ENCODE results near the gene HIPK3.
"Not testable (repeated sequence)": the region's sequence is repeated elsewhere in the genome, so short reads cannot be mapped to it uniquely, and the experiment has no call there.

The HIPK3 gene

GRCh38 chr11:33257160-33257896, at the start of gene HIPK3:
TSS of gene HIPK3 (plus strand) at chr11:33257381.
- DNase-seq: peak; percentile 32 to 71 (median 49)

- no peak for DNase-seq
These were observed 49.7 kb upstream of the HIPK3 start for GRCh38 chr11:33207408-33207985.

DNA sequence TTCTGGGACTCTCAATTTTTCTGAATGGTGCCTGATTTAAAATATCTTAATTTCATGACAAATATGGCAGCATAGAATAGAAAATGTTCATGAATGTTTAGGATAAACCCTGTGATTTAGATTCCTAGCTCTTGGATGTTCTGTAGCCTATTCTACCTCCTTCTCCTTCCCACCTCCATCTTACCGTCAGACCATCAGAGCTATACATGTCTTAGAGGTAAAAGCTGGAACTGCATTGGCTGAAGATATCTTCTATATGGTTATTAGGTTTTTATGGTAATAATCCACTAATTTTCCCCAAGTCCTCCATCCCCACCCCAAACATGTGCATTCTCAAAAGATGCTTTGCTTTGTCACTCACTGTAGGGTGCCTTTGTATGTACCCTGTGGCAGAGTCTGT, 49.0 kb upstream of the HIPK3 start:
- no peak for DNase-seq

DNA sequence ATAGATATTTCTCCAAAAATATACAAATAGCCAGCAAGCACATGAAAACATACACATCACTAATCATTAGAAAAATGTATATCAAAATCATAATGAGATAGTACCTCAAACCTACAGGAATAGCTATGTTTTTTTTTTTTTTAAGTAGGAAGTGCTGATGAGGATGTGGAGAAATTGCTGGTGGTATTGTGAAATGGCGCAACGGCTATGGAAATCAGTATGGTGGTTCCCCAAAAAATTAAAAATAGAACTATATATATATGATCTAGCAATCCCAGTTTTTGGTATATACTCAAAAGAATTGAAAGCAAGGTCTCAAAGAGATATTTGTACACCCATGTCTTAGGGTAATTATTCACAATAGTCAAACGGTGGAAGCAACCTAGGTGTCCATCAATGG, 46.0 kb upstream of the HIPK3 start:
- no peak for DNase-seq

- no peak for DNase-seq
These were observed 45.6 kb upstream of the HIPK3 start for GRCh38 chr11:33211580-33211979.

DNA sequence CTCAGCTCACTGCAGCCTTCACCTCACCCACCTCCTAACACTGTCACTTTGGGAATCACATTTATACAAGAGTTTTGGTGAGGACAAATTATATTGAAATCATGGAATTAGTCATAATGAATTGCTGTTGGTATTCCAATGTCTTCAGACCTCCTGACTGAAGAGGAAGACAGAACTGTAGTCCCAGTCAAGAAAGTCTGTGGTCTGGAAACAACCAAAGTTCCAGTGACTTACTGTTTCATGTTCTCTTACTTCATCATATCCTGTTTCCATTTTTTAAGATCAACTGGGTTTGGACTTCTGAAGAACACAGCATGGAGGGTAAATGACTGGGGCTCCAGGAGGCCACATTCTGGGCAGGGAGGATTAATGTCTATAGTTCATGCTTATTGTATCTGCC, 43.0 kb upstream of the HIPK3 start:
- no peak for DNase-seq

DNA sequence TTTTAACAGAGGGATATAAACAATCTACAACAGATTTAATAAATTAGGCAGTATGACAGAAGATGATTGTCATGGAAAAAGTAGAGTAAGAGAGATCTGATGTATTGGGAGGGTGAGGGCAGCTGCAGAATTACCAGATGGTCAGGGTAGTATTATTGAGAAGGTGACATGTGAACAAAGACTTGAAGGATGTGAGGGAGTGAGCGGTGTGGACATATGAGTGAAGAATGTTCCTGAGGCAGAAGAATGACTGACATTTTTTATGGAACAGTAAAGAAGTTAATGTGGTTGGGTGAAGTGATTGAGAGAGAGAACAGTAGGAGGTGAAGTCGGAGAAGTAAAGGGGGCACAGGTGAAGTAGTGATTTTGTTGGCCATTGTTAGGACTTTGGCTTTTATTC, 42.4 kb upstream of the HIPK3 start:
- no peak for DNase-seq

GRCh38 chr11:33216676-33217075, 40.5 kb upstream of the HIPK3 start:
- not testable (repeated sequence) for DNase-seq

- no peak for DNase-seq
These were observed 35.0 kb upstream of the HIPK3 start for GRCh38 chr11:33222052-33222750.

- no peak for DNase-seq
These were observed 31.8 kb upstream of the HIPK3 start for GRCh38 chr11:33225371-33225770.

GRCh38 chr11:33227578-33228261, 29.5 kb upstream of the HIPK3 start:
- DNase-seq: no peak

DNA sequence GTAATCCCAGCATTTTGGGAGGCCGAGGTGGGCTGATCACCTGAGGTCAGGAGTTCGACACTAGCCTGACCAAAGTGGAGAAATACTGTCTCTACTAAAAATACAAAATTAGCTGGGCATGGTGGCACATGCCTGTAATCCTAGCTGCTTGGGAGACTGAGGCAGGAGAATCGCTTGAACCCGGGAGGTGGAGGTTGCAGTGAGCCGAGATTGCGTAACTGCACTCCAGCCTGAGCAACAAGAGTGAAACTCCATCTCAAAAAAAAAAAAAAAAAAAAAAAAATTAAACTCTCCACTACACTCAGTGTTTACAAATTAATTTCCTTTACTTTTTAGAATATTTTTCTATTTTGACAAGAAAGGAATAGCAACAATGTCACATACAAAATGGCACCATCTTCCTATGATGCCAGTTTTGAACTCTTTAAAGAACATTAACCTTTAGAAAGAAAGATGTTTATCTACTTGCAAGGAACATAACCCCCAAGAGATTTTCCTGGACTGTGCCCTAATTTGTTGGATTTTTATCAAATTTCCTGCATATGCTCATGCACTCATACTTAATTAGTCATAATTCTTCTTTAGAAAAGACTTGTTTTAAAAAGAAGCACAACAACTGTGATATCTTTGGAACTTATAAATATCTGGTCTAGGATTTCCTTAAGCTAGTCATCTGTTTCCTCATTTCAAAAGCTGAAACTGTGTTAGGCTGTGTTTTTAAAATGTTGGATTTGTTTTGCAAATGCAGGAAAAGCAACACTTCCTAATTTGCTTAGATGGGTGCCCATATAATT, 22.6 kb upstream of the HIPK3 start:
- DNase-seq: no peak

DNA sequence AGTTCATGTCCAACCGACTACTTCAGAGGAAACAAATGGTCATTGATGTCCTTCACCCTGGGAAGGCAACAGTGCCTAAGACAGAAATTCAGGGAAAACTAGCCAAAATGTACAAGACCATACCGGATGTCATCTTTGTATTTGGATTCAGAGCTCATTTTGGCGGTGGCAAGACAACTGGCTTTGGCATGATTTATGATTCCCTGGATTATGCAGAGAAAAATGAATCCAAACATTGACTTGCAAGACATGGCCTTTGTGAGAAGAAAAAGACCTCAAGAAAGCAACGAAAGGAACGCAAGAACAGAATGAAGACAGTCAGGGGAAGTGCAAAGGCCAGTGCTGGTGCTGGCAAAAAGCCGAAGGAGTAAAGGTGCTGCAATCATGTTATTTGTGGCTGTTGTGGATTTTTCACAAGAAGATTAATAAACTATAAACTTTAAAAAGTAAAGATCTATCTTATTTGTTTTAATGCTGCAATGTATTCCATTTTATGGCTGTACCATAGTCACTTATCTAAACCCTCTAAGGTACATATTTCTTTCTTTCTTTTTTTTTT, 20.1 kb upstream of the HIPK3 start:
- DNase-seq: no peak

DNA sequence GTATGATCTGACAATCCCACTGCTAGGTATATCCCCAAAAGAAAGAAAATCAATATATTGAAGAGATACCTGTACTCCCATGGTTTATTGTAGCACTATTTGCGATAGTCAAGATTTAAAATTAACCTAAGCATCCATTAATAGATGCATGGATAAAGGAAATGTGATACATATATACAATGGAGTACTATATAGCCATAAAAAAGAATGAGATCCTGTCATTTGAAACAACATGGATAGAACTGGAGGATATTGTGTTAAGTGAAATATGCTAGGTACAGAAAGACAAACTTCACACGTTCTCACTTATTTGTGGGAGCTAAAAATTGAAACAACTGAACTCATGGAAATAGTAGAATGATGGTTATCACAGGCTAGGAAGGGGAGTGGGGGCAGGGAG, 14.6 kb upstream of the HIPK3 start:
- DNase-seq: no peak

DNA sequence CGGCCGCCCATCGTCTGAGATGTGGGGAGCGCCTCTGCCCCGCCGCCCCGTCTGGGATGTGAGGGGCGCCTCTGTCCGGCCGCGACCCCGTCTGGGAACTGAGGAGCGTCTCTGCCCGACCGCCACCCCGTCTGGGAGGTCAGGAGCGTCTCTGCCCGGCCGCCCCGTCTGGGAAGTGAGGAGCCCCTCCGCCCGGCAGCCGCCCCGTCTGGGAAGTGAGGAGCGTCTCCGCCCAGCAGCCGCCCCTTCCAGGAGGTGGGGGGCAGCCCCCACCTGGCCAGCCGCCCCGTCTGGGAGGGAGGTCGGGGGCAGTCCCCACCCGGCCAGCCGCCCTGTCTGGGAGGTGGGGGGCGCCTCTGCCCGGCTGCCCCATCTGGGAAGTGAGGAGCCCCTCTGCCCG, 13.5 kb upstream of the HIPK3 start:
- DNase-seq: not testable (repeated sequence)

- no peak for DNase-seq
These were observed 8.7 kb upstream of the HIPK3 start for GRCh38 chr11:33248416-33248971.

DNA sequence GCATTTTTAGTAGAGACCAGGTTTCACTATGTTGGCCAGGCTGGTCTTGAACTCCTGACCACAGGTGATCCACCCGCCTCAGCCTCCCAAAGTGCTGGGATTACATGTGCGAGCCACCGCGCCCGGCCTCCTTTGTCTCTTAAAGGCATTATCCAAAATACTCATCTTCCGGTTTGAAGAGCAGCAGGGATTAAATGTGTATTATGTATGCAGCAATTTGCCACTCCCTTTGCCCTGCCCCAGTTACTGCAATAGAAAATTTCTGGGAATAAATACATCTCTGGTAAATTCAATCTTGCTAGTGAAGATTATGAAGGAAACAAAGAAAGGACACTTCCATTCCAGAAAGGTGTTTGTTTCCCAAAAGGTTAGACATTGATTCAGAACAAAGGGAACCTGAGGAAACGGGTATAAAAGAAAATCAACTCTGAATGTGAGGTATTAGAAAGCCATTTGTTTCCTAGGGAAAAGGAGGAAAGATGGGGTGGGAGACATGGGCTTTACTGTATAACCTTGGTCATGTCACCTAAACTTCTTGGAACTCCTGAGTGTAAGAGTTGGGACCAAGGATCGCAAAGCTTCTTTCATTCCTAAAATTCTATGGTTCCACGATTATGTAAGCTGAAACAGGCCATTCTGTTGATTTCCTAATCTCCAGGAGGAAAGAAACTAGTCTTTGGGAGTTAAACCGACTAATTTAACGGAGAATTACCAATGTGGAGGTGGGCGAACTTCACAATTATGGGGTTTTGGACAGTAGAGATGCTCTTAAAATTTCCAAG, 959 bp upstream of the HIPK3 start:
- DNase-seq: no peak

DNA sequence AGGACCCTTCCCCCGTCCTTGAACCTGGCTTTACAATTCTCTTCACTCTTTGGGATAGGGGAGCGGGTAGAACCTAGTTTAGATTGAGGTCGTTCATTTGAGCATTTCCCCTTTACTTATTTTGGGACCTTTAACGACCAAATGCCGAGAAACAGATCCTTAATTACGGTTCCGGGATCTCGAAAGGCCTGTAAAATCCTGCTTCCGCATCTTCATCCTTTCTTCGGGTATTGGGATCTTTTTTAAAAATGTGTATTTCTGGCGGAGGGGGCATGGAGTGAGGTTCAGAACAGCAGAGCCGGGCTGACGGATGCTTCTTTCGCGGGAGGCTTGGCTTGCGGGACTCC, 395 bp upstream of the HIPK3 start:
- no peak for DNase-seq

- DNase-seq: peak; percentile 37 to 51 (median 49)
These were observed 883 bp downstream of the HIPK3 start for GRCh38 chr11:33257897-33258630.

- no peak for DNase-seq
These were observed 1.5 kb downstream of the HIPK3 start for GRCh38 chr11:33258631-33259205.

Measured in activated CD4-positive, CD25-positive, alpha-beta regulatory T cell (primary cell).